ENCODE measurements around the gene SCAMP3. TPM values are rescaled to one million over a fixed set of nuclear protein-coding genes. Genes with fewer than 3 reads are reported as not detected.

The SCAMP3 gene
- polyA plus RNA-seq, 1 donor (not counting 4 experiments of a cell fraction or from before 2014, with no cell fraction given), result 72.1 TPM

GRCh38 chr1:155300024-155300423 is 37.9 kb upstream of the SCAMP3 start:
- Histone ChIP-seq H3K9me1 (ENCODE audit: control insufficient read depth, extremely low read depth, insufficient read depth, low read length) (no peaks in the 10 kb centered on the region), H3K9me3 (ENCODE audit: control insufficient read depth, low read depth, low read length) (no peaks in the 10 kb centered on the region), H3K36me3 (ENCODE audit: control insufficient read depth in 2 of 2, extremely low read depth in 1 of 2, insufficient read depth in 2 of 2, low read length in 2 of 2) (no peaks in the 10 kb centered on the region), H3K27ac (ENCODE audit: control insufficient read depth, insufficient read depth, low read length) (no peak overlapping the region), H3K27me3 (ENCODE audit: control insufficient read depth, extremely low read depth, insufficient read depth, low read length) (peaks cover 10% of the 10 kb centered on the region), H3K79me2 (ENCODE audit: control insufficient read depth, insufficient read depth, low read length) (no peaks in the 10 kb centered on the region), H3K4me2 (ENCODE audit: control insufficient read depth, extremely low read depth, insufficient read depth, low read depth, low read length) (no peak overlapping the region), H3K9ac (ENCODE audit: control insufficient read depth, extremely low read depth, insufficient read depth, low read length) (no peak overlapping the region), H3K4me1 (ENCODE audit: control insufficient read depth, extremely low read depth, insufficient read depth, low read length) (peaks cover 10% of the 10 kb centered on the region), H2AFZ (ENCODE audit: control insufficient read depth, low read length) (no peak overlapping the region), H4K20me1 (ENCODE audit: control insufficient read depth, extremely low read depth, insufficient read depth, low read length) (no peaks in the 10 kb centered on the region), H3K4me3 (ENCODE audit: control insufficient read depth in 2 of 3, extremely low read depth in 1 of 3, insufficient read depth in 2 of 3, low read depth in 1 of 3, low read length in 3 of 3) (no peak overlapping the region)
- DNase-seq (ENCODE audit: low read depth, low spot score), result no peak
- no peak for FAIRE-seq
- no peak for TF ChIP-seq EZH2 (IDR thresholded peaks at IDR 0.05; ENCODE audit: low read length)
- no peak for TF ChIP-seq CTCF (optimal IDR thresholded peaks at IDR 0.05 in 1 of 3, IDR thresholded peaks at IDR 0.05 in 1 of 3, conservative IDR thresholded peaks at IDR 0.05 in 1 of 3; ENCODE audit: extremely low read depth in 1 of 3, insufficient read depth in 2 of 3, low read length in 3 of 3)
- dilution Hi-C loops (cut with MboI; ENCODE audit: extremely low pct_ligation_motif_present, low sequenced_read_pairs), result no loop called here

- no peak overlapping the region for H3K27ac ChIP-seq (ENCODE audit: control insufficient read depth, insufficient read depth, low read length)
- no peak for DNase-seq (ENCODE audit: low read depth, low spot score)
- no peak overlapping the region for H2AFZ ChIP-seq (ENCODE audit: control insufficient read depth, low read length)
- H3K27me3 ChIP-seq (ENCODE audit: control insufficient read depth, extremely low read depth, insufficient read depth, low read length), result peaks cover 18% of the 10 kb centered on the region
- no peaks in the 10 kb centered on the region for H3K36me3 ChIP-seq (ENCODE audit: control insufficient read depth in 2 of 2, extremely low read depth in 1 of 2, insufficient read depth in 2 of 2, low read length in 2 of 2)
- H3K9ac ChIP-seq (ENCODE audit: control insufficient read depth, extremely low read depth, insufficient read depth, low read length), result no peak overlapping the region
- TF ChIP-seq EZH2 (IDR thresholded peaks at IDR 0.05; ENCODE audit: low read length), result no peak
- TF ChIP-seq CTCF (optimal IDR thresholded peaks at IDR 0.05 in 1 of 3, IDR thresholded peaks at IDR 0.05 in 1 of 3, conservative IDR thresholded peaks at IDR 0.05 in 1 of 3; ENCODE audit: extremely low read depth in 1 of 3, insufficient read depth in 2 of 3, low read length in 3 of 3), result no peak
- H3K9me1 ChIP-seq (ENCODE audit: control insufficient read depth, extremely low read depth, insufficient read depth, low read length), result no peaks in the 10 kb centered on the region
- H3K4me1 ChIP-seq (ENCODE audit: control insufficient read depth, extremely low read depth, insufficient read depth, low read length), result peaks cover 12% of the 10 kb centered on the region
- no peak for FAIRE-seq
- no peaks in the 10 kb centered on the region for H3K9me3 ChIP-seq (ENCODE audit: control insufficient read depth, low read depth, low read length)
- dilution Hi-C loops (cut with MboI; ENCODE audit: extremely low pct_ligation_motif_present, low sequenced_read_pairs), result no loop called here
- H3K4me2 ChIP-seq (ENCODE audit: control insufficient read depth, extremely low read depth, insufficient read depth, low read depth, low read length), result no peak overlapping the region
- H3K79me2 ChIP-seq (ENCODE audit: control insufficient read depth, insufficient read depth, low read length), result no peaks in the 10 kb centered on the region
- no peak overlapping the region for H3K4me3 ChIP-seq (ENCODE audit: control insufficient read depth in 2 of 3, extremely low read depth in 1 of 3, insufficient read depth in 2 of 3, low read depth in 1 of 3, low read length in 3 of 3)
- no peaks in the 10 kb centered on the region for H4K20me1 ChIP-seq (ENCODE audit: control insufficient read depth, extremely low read depth, insufficient read depth, low read length)
Observed at GRCh38 chr1:155297384-155297783, 35.2 kb upstream of the SCAMP3 start.

Data from keratinocyte (primary cell).